A549 (cell line): Measurements from ENCODE around the gene PFN3. TPM values are rescaled to one million over a fixed set of nuclear protein-coding genes. Genes with fewer than 3 reads are reported as not detected.
"Not testable (repeated sequence)": the region's sequence is repeated elsewhere in the genome, so short reads cannot be mapped to it uniquely, and the experiment has no call there.

Source experiments
- ATAC-seq, 2 experiments: fragments of 200-7000 bp in 1 of 2; fragments of >200 bp in 1 of 2; cut with Nextera tagmentation in 1 of 2; cut with Tn5 transposase in 1 of 2; 3 replicates each; pipeline versions ENCODE4 v1.8.0 to v1.9.1; 2018 to 2020; ENCODE audit warnings: mild to moderate bottlenecking in 1 of 2, moderate library complexity in 1 of 2
- CTCF ChIA-PET: fragments of 300-600 bp; sonication (Branson Sonifier 250); formaldehyde crosslinking; extraction: SDS; loops from one replicate; lab custom pipeline; 2021; ENCODE audit warnings: antibody characterized with exemption, inconsistent platforms; lab: Yijun Ruan, JAX
- POLR2A ChIA-PET: fragments of 350-600 bp; formaldehyde crosslinking; extraction: SDS; loops from one replicate; lab custom pipeline; 2021; ENCODE audit warnings: antibody characterized with exemption, inconsistent platforms; lab: Yijun Ruan, JAX
- DNase-seq, 2 experiments: peaks; one replicate each; pipeline versions ENCODE4 v3.0.0 to v3.0.0-alpha.2; 2011 to 2016; ENCODE audit warnings: low read depth in 1 of 2, low spot score in 1 of 2
- FAIRE-seq: peaks from 2 replicates; lab custom pipeline; 2011; peaks lifted over from hg19 to GRCh38; lab: Jason Lieb, UNC
- H3K27ac ChIP-seq, 2 experiments: fragments of >200 bp; sonication (Bioruptor Twin); formaldehyde crosslinking; 3 replicates each; pipeline ENCODE4 v1.5.1; 2016 to 2017
- H3K4me1 ChIP-seq: fragments of >200 bp; sonication (Bioruptor Twin); formaldehyde crosslinking; 3 replicates; pipeline ENCODE4 v1.6.1; 2016
- H3K4me2 ChIP-seq: fragments of >200 bp; sonication (Bioruptor Twin); formaldehyde crosslinking; 3 replicates; pipeline ENCODE4 v1.6.1; 2016
- H3K4me3 ChIP-seq: fragments of >200 bp; sonication (Bioruptor Twin); formaldehyde crosslinking; 3 replicates; pipeline ENCODE4 v1.5.1; 2016
- H3K9me3 ChIP-seq: fragments of >200 bp; sonication (Bioruptor Twin); formaldehyde crosslinking; 3 replicates; pipeline ENCODE4 v1.6.1; 2016
- BHLHE40 ChIP-seq: IDR thresholded peaks from 2 replicates; pipeline ENCODE4 v1.6.1; 2012; ENCODE audit warnings: low read depth, low read length, inconsistent platforms
- CBX2 ChIP-seq: fragments of 200-600 bp; sonication (generic); IDR thresholded peaks from 2 replicates; pipeline ENCODE4 v1.6.1; 2016; ENCODE audit warnings: low read depth, mild to moderate bottlenecking, borderline replicate concordance
- CEBPB ChIP-seq, 2 experiments: fragments of >200 bp in 1 of 2; sonication (Bioruptor Twin) in 1 of 2; formaldehyde crosslinking in 1 of 2; IDR thresholded peaks; 2 replicates each; pipeline ENCODE4 v1.6.1; 2012 to 2016
- EHF ChIP-seq: fragments of 250-450 bp; sonication (Bioruptor Pico); IDR thresholded peaks from 2 replicates; pipeline ENCODE4 v1.5.0; 2020; ENCODE audit warnings: mild to moderate bottlenecking
- EP300 ChIP-seq, 2 experiments: fragments of >200 bp; sonication (Bioruptor Twin); formaldehyde crosslinking; IDR thresholded peaks; 2 replicates in 1 of 2; 3 replicates in 1 of 2; pipeline ENCODE4 v1.6.1; 2016 to 2017
- ESRRA ChIP-seq: fragments of 150-350 bp; IDR thresholded peaks from 2 replicates; pipeline ENCODE4 v1.6.1; 2014; ENCODE audit warnings: mild to moderate bottlenecking, low read length, borderline replicate concordance
- FOXS1 ChIP-seq: fragments of 250-450 bp; sonication (Bioruptor Pico); IDR thresholded peaks from 2 replicates; pipeline ENCODE4 v1.5.0; 2020; ENCODE audit warnings: mild to moderate bottlenecking, moderate library complexity
- HES2 ChIP-seq: fragments of >200 bp; sonication (Bioruptor Twin); formaldehyde crosslinking; IDR thresholded peaks from 2 replicates; pipeline ENCODE4 v1.6.1; 2016
- JUN ChIP-seq, 2 experiments: fragments of >200 bp; sonication (Bioruptor Twin); formaldehyde crosslinking; IDR thresholded peaks; 2 replicates in 1 of 2; 3 replicates in 1 of 2; pipeline ENCODE4 v1.6.1; 2016 to 2017
- JUNB ChIP-seq: fragments of >200 bp; sonication (Bioruptor Twin); formaldehyde crosslinking; IDR thresholded peaks from 2 replicates; pipeline ENCODE4 v1.6.1; 2016
- MYC ChIP-seq: IDR thresholded peaks from 2 replicates; pipeline ENCODE4 v1.6.1; 2012; ENCODE audit warnings: mild to moderate bottlenecking, inconsistent platforms, low read length, improper control_type of control experiment, borderline replicate concordance
- NFE2L2 ChIP-seq: fragments of 150-350 bp; conservative IDR thresholded peaks from 2 replicates; pipeline ENCODE4 v1.6.1; 2014; ENCODE audit warnings: low read length
- NPAS2 ChIP-seq: fragments of 250-450 bp; sonication (Bioruptor Pico); IDR thresholded peaks from 2 replicates; pipeline ENCODE4 v1.8.0; 2022; ENCODE audit warnings: mild to moderate bottlenecking, moderate library complexity, borderline replicate concordance
- NR3C1 ChIP-seq: fragments of >200 bp; sonication (Bioruptor Twin); formaldehyde crosslinking; IDR thresholded peaks from 3 replicates; pipeline ENCODE4 v1.6.1; 2017
- PHF8 ChIP-seq: fragments of 200-600 bp; sonication (generic); IDR thresholded peaks from 2 replicates; pipeline ENCODE4 v1.6.1; 2016; ENCODE audit warnings: low read depth, mild to moderate bottlenecking, antibody characterized with exemption, moderate library complexity, borderline replicate concordance
- POLR2A ChIP-seq: IDR thresholded peaks from 2 replicates; pipeline ENCODE4 v1.6.1; 2012; ENCODE audit warnings: mild to moderate bottlenecking, low read length
- RFX5 ChIP-seq: fragments of 450-650 bp; IDR thresholded peaks from 2 replicates; pipeline ENCODE4 v1.7.1; 2014; ENCODE audit warnings: antibody characterized with exemption, mild to moderate bottlenecking, moderate library complexity
- RNF2 ChIP-seq: fragments of 200-600 bp; sonication (generic); IDR thresholded peaks from 2 replicates; pipeline ENCODE4 v1.6.1; 2016; ENCODE audit warnings: low read depth, mild to moderate bottlenecking, antibody characterized with exemption, moderate library complexity, borderline replicate concordance
- TP53 ChIP-seq: fragments of 250-450 bp; sonication (Bioruptor Pico); IDR thresholded peaks from 2 replicates; pipeline ENCODE4 v1.5.0; 2021; ENCODE audit warnings: mild to moderate bottlenecking, moderate library complexity
- USF2 ChIP-seq: fragments of 450-650 bp; IDR thresholded peaks from 2 replicates; pipeline ENCODE4 v1.6.1; 2014; ENCODE audit warnings: antibody characterized with exemption
- ZFP36 ChIP-seq: fragments of 450-650 bp; IDR thresholded peaks from 2 replicates; pipeline ENCODE4 v1.6.1; 2014; ENCODE audit warnings: borderline replicate concordance; ENCODE audit not compliant: partially characterized antibody
- WGBS: methylation state at CpG from one replicate; pipeline ENCODE4 v1.1.6; 2017; ENCODE audit errors: missing lambda C conversion rate; 5-methylcytosine and 5-hydroxymethylcytosine counted together
- polyA plus RNA-seq, 4 experiments: library from polyadenylated mRNA; depleted of rRNA in 3 of 4; stranded (reverse); fragments of >200 nt; fragmentation: RNase III in 1 of 4; extraction: RNeasy Plus Mini Kit Qiagen cat#74134 plus additional on column Dnase treatment in 1 of 4; gene quantifications; 2 replicates in 3 of 4; 3 replicates in 1 of 4; pipeline ENCODE4 v1.2.3, GENCODE V29; 2011 to 2017

Gene PFN3
- polyA plus RNA-seq, 2 of the 4 experiments (the other 2 are of a cell fraction), result not detected

GRCh38 chr5:177378884-177379883 is 21.3 kb downstream of the PFN3 start (continued):
- no peak for TF ChIP-seq RNF2
- no peak for TF ChIP-seq MYC
- no peak; the same call in 1 of the 2 replicates for TF ChIP-seq FOXS1 (CRISPR knock-in tag)
- no peak for TF ChIP-seq NR3C1
- TF ChIP-seq, all 56 proteins: peak for 12

GRCh38 chr5:177377851-177378776 is 22.3 kb downstream of the PFN3 start:
- WGBS, result 84% methylated on average over 7 of the region's 8 CpGs
- DNase-seq, result no peak
- no peak overlapping the region for H3K4me3 ChIP-seq
- H3K27ac ChIP-seq, result peak overlapping the region; percentile 85 to 89
- TF ChIP-seq JUN (IDR thresholded peaks at IDR 0.05) (0 out of 5 replicates have a peak, but pooled peaks of 1 of the 2 experiments have one; percentile 8), HES2 (no peak)
- FAIRE-seq, result no peak
- ATAC-seq, result no peak; a peak in 1 of 6 replicates
- CTCF ChIA-PET, result interaction anchor here (1.0 to 43.1 kb wide), 10 partner anchors 1 to 123 kb away, joined by 3 to 1107 read pairs (median 5); partner anchors contain the start of genes F12, LMAN2, PFN3 and SLC34A1
- peaks cover 23% of the 10 kb centered on the region for H3K4me1 ChIP-seq
- H3K9me3 ChIP-seq, result no peaks in the 10 kb centered on the region
- H3K4me2 ChIP-seq, result peak overlapping the region; percentile 65; the same call in 2 of the 3 replicates
- POLR2A ChIA-PET, result interaction anchor here (1.0 to 1.1 kb wide), 2 partner anchors 24 to 48 kb away, joined by 3 to 5 read pairs; partner anchors contain the start of gene GRK6

- no peak for DNase-seq
- TF ChIP-seq JUNB (no peak), HES2 (no peak), RFX5 (no peak), NFE2L2 (no peak), TP53 (CRISPR knock-in tag) (no peak), ESRRA (no peak), POLR2A (no peak), USF2 (no peak), PHF8 (no peak), CBX2 (no peak), NPAS2 (no peak), EP300 (IDR thresholded peaks at IDR 0.05) (no peak), ZFP36 (no peak), EHF (CRISPR knock-in tag) (no peak), CEBPB (IDR thresholded peaks at IDR 0.05) (no peak), BHLHE40 (no peak)
- TF ChIP-seq, all 56 proteins: peak for 0
- 88% methylated on average over 11 of the region's 11 CpGs for WGBS
- no peak for FAIRE-seq
- Histone ChIP-seq H3K4me1 (peaks cover 34% of the 10 kb centered on the region), H3K4me3 (no peak overlapping the region), H3K27ac (no peak overlapping the region), H3K4me2 (no peak overlapping the region), H3K9me3 (no peaks in the 10 kb centered on the region)
- ChIA-PET CTCF (interaction anchor here (1.0 to 33.9 kb wide), 2 partner anchors 22 to 125 kb away, joined by 3 to 1107 read pairs; partner anchors contain the start of genes F12, PFN3 and SLC34A1), POLR2A (no interaction called here)
- ATAC-seq, result no peak
Observed at GRCh38 chr5:177376107-177376506, 24.4 kb downstream of the PFN3 start.

GRCh38 chr5:177375516-177375915 is 24.9 kb downstream of the PFN3 start:
- FAIRE-seq, POLR2A ChIA-PET, ATAC-seq, H3K4me3 ChIP-seq, H3K4me2 ChIP-seq, H3K27ac ChIP-seq, DNase-seq, H3K9me3 ChIP-seq: not testable (repeated sequence)
- CTCF ChIA-PET, result interaction anchor here (1.0 to 33.9 kb wide), 2 partner anchors 23 to 126 kb away, joined by 3 to 1107 read pairs; partner anchors contain the start of genes F12, PFN3 and SLC34A1
- 47% methylated on average over 5 of the region's 5 CpGs for WGBS
- peaks cover 35% of the 10 kb centered on the region for H3K4me1 ChIP-seq
